Heart left ventricle (tissue), 16 donors: ENCODE results near the gene PHKA2. TPM values are rescaled to one million over a fixed set of nuclear protein-coding genes. Genes with fewer than 3 reads are reported as not detected.

Experiments used
- ATAC-seq, 4 donors: fragments of 200-7000 bp; cut with Tn5 transposase; one replicate each; pipeline ENCODE4 v1.9.1; 2020 to 2022; ENCODE audit warnings: moderate library complexity in 4 of 4, mild to moderate bottlenecking in 3 of 4, moderate number of reproducible peaks in 1 of 4
- DNase-seq, 5 donors: peaks; one replicate each; pipeline ENCODE4 v3.0.0-alpha.2; 2020
- H3K27ac ChIP-seq, 12 donors: fragments of 200-600 bp; sonication (generic) in 4 of 12; one replicate each; pipeline versions ENCODE4 v1.5.0 to v1.8.0; 2016 to 2022; ENCODE audit warnings: mild to moderate bottlenecking in 2 of 12
- H3K27me3 ChIP-seq, 9 donors: fragments of 200-600 bp; sonication (generic) in 2 of 9; one replicate each; pipeline versions ENCODE4 v1.5.1 to v1.8.0; 2016 to 2022; ENCODE audit warnings: mild to moderate bottlenecking in 3 of 9
- H3K36me3 ChIP-seq, 9 donors: fragments of 200-600 bp; sonication (generic) in 2 of 9; one replicate each; pipeline versions ENCODE4 v1.5.0 to v1.8.0; 2018 to 2022; ENCODE audit warnings: mild to moderate bottlenecking in 2 of 9
- H3K4me1 ChIP-seq, 12 donors: fragments of 200-600 bp; sonication (generic) in 4 of 12; one replicate each; pipeline versions ENCODE4 v1.5.0 to v1.8.0; 2016 to 2022; ENCODE audit warnings: mild to moderate bottlenecking in 3 of 12
- H3K4me3 ChIP-seq, 12 donors: fragments of 200-600 bp; sonication (generic) in 4 of 12; one replicate each; pipeline versions ENCODE4 v1.5.0 to v1.8.0; 2017 to 2022; ENCODE audit warnings: mild to moderate bottlenecking in 9 of 12, moderate library complexity in 4 of 12
- H3K9me3 ChIP-seq, 12 donors: fragments of 200-600 bp; sonication (generic) in 4 of 12; one replicate each; pipeline versions ENCODE4 v1.5.0 to v1.8.0; 2016 to 2022; ENCODE audit warnings: mild to moderate bottlenecking in 1 of 12
- CTCF ChIP-seq, 12 donors: fragments of 200-600 bp; sonication (generic) in 4 of 12; IDR thresholded peaks; one replicate each; pipeline versions ENCODE4 v1.5.0 to v1.8.0; 2018 to 2022; ENCODE audit warnings: antibody characterized with exemption in 12 of 12, mild to moderate bottlenecking in 5 of 12
- POLR2A ChIP-seq, 2 donors: fragments of 450-650 bp; IDR thresholded peaks; one replicate each; pipeline ENCODE4 v1.6.1; 2017; ENCODE audit warnings: antibody characterized with exemption in 2 of 2, mild to moderate bottlenecking in 2 of 2, moderate library complexity in 2 of 2
- WGBS, 4 donors: extraction: QIAGEN DNeasy Blood & Tissue Kit in 2 of 4; methylation state at CpG; one replicate each; pipeline versions ENCODE4 v1.1.5 to v1.1.7; 2013 to 2018; 5-methylcytosine and 5-hydroxymethylcytosine counted together
- intact Hi-C, 10 donors: fragments of 100-400 bp; cut with DNase I; formaldehyde crosslinking; loops; one replicate each; pipeline versions ENCODE4 v1.11.1 to v1.14.2; 2022
- polyA plus RNA-seq, 2 donors: library from polyadenylated mRNA; stranded (reverse); fragments of 200-250 nt; gene quantifications; one replicate each; pipeline ENCODE4 v1.2.3, GENCODE V29; 2013
- total RNA-seq, 9 donors: library from RNA; depleted of rRNA in 2 of 9; stranded (reverse); fragments of >200 nt in 2 of 9; fragmentation: NEBNext Ultra II Directional in 3 of 9; extraction: Animal tissue kit (Norgen Biotek cat#: 25700) in 3 of 9; gene quantifications; one replicate each; pipeline versions ENCODE4 v1.1.0 to v1.2.4, GENCODE V29; 2016 to 2023
- donor health status: ischemic (EF 13 %, LVEDD 7.1; RV severe dilation, severe dysfunction).
- donor health status: healthy with polysubstance abuse.
- donor health status: DM: no; HTN: yes; CAD: no.
- donor health status: DM: no; HTN: no; CAD: no.
- donor health status: ischemic (EF 25% LVEDD 6.9; RV normal size, moderate dysfunction).
- donor health status: ischemic (EF 25% LVEDD 5.7; RV mildly dilated, moderate dysfunction).
- donor health status: healthy.
- donor health status: DM: yes; HTN: yes; CAD: no.
- donor health status: ischemic (EF 35%, LVEDD 5.7; RV mildly dilated, moderate dysfunction).
- donor health status: nonischemic (EF 11% LVEDD 7.7; RV severe dilation, severe dysfunction).
- donor health status: DM: yes; HTN: yes; CAD: no.
- donor health status: PGD.
- donor health status: ischemic (EF 29% LVEDD 5.4; RV normal size, mild dysfunction).
- donor health status: nonischemic (EF 23%, LVEDD 6.1; RV moderate dilation, normal function).

The PHKA2 gene
- total and polyA plus RNA-seq, 11 donors: 13.8 to 45.7 (median 26.9) TPM

- H3K4me3 ChIP-seq: no peak overlapping the region
- no peak for ATAC-seq
- H3K27ac ChIP-seq: no peak overlapping the region
- peaks cover 0 to 4% (median 0%) of the 10 kb centered on the region in 9 donors for H3K36me3 ChIP-seq
- WGBS, 4 donors: 49 to 68% (median 58%) methylated on average over 7 of the region's 7 CpGs
- no peaks in the 10 kb centered on the region for H3K27me3 ChIP-seq
- H3K4me1 ChIP-seq: peaks cover 0 to 30% (median 17%) of the 10 kb centered on the region in 12 donors
- intact Hi-C loops: loop anchor here in 4 of 10 donors (10.0 kb wide), 2 partner anchors 465 to 495 kb away; partner anchors contain the start of gene CDKL5 (in 2 of the 4)
- no peaks in the 10 kb centered on the region for H3K9me3 ChIP-seq
- no peak for DNase-seq
- TF ChIP-seq CTCF (IDR thresholded peaks at IDR 0.05) (no peak), POLR2A (IDR thresholded peaks at IDR 0.05) (no peak)
Measured at GRCh38 chrX:18890049-18890381, 93.9 kb downstream of the PHKA2 start.

GRCh38 chrX:18889346-18890048 is 94.4 kb downstream of the PHKA2 start:
- Histone ChIP-seq H3K9me3 (no peaks in the 10 kb centered on the region), H3K36me3 (peaks cover 0 to 4% (median 0%) of the 10 kb centered on the region in 9 donors), H3K27ac (no peak overlapping the region), H3K4me3 (no peak overlapping the region), H3K4me1 (peaks cover 0 to 35% (median 16%) of the 10 kb centered on the region in 12 donors), H3K27me3 (no peaks in the 10 kb centered on the region)
- TF ChIP-seq POLR2A (IDR thresholded peaks at IDR 0.05) (no peak), CTCF (IDR thresholded peaks at IDR 0.05) (no peak)
- intact Hi-C loops: loop anchor here in 9 of 10 donors (5.0 to 10.0 kb wide), 7 partner anchors 212 to 495 kb away; partner anchors contain the start of genes RS1 (in 5 of the 9) and CDKL5 (in 4 of the 9)
- DNase-seq (no peak), ATAC-seq (no peak)
- 71 to 82% (median 78%) methylated on average over 10 to 12 of the region's 12 CpGs for WGBS, 4 donors

GRCh38 chrX:18888281-18888680 is 95.6 kb downstream of the PHKA2 start:
- 65 to 99% (median 82%) methylated on average over 2 to 4 of the region's 4 CpGs for WGBS, 4 donors
- no peaks in the 10 kb centered on the region for H3K36me3 ChIP-seq
- ATAC-seq: no peak
- H3K27me3 ChIP-seq: no peaks in the 10 kb centered on the region
- peaks cover 0 to 42% (median 16%) of the 10 kb centered on the region in 12 donors for H3K4me1 ChIP-seq
- intact Hi-C loops: loop anchor here in 8 of 10 donors (5.0 to 10.0 kb wide), 5 partner anchors 211 to 461 kb away; partner anchors contain the start of genes RS1 (in 5 of the 8) and CDKL5 (in 2 of the 8)
- no peak for DNase-seq
- TF ChIP-seq POLR2A (IDR thresholded peaks at IDR 0.05) (no peak), CTCF (IDR thresholded peaks at IDR 0.05) (no peak)
- H3K9me3 ChIP-seq: no peaks in the 10 kb centered on the region
- H3K27ac ChIP-seq: peak overlapping the region in 5 of 12 donors; percentile 80 to 94 (median 89)
- no peak overlapping the region for H3K4me3 ChIP-seq

- TF ChIP-seq POLR2A (IDR thresholded peaks at IDR 0.05) (no peak), CTCF (IDR thresholded peaks at IDR 0.05) (no peak)
- Histone ChIP-seq H3K36me3 (no peaks in the 10 kb centered on the region), H3K9me3 (no peaks in the 10 kb centered on the region), H3K27me3 (no peaks in the 10 kb centered on the region), H3K4me3 (peak overlapping the region in 4 of 12 donors; percentile 45 to 60 (median 46)), H3K4me1 (peaks cover 0 to 42% (median 16%) of the 10 kb centered on the region in 12 donors), H3K27ac (peak overlapping the region; percentile 80 to 96 (median 88))
- DNase-seq (no peak), ATAC-seq (no peak)
- intact Hi-C loops: loop anchor here in 8 of 10 donors (2.0 to 10.0 kb wide), 8 partner anchors 15 to 463 kb away; partner anchors contain the start of genes RS1 (in 5 of the 8) and CDKL5 (in 3 of the 8)
- 13 to 26% (median 18%) methylated on average over 6 of the region's 6 CpGs for WGBS, 4 donors
Measured at GRCh38 chrX:18887825-18888212, 96.1 kb downstream of the PHKA2 start.
